Measurements from ENCODE around the gene STK32B.

- TF ChIP-seq CTCF (IDR thresholded peaks at IDR 0.05; ENCODE audit: extremely low read depth in 1 of 2, insufficient read depth in 1 of 2, low read depth in 1 of 2, low read length in 2 of 2) (no peak), POLR2AphosphoS5 (IDR thresholded peaks at IDR 0.05; ENCODE audit: insufficient read depth, low read depth, low read length) (no peak), MAX (IDR thresholded peaks at IDR 0.05; ENCODE audit: insufficient read depth, insufficient read length) (no peak), POLR2A (IDR thresholded peaks at IDR 0.05; ENCODE audit: low read depth, low read length) (no peak), EZH2 (IDR thresholded peaks at IDR 0.05; ENCODE audit: borderline replicate concordance, low read depth, low read length, severe bottlenecking) (no peak), MYC (IDR thresholded peaks at IDR 0.05; ENCODE audit: low read depth, low read length) (no peak)
These were observed 83.3 kb downstream of the STK32B start for GRCh38 chr4:5134620-5135019.

Data from endothelial cell of umbilical vein (primary cell).